GM18499 (cell line): ENCODE data around the gene MFSD6.

Experiments
- ATAC-seq: cut with Tn5 transposase; IDR thresholded peaks from one replicate; pipeline ENCODE4 v1.9.1; 2021; ENCODE audit warnings: moderate number of reproducible peaks; ENCODE audit not compliant: insufficient read depth, unreplicated experiment

Gene MFSD6

GRCh38 chr2:190524928-190525327 lies 116.8 kb downstream of the MFSD6 start:
- ATAC-seq, result no peak

DNA sequence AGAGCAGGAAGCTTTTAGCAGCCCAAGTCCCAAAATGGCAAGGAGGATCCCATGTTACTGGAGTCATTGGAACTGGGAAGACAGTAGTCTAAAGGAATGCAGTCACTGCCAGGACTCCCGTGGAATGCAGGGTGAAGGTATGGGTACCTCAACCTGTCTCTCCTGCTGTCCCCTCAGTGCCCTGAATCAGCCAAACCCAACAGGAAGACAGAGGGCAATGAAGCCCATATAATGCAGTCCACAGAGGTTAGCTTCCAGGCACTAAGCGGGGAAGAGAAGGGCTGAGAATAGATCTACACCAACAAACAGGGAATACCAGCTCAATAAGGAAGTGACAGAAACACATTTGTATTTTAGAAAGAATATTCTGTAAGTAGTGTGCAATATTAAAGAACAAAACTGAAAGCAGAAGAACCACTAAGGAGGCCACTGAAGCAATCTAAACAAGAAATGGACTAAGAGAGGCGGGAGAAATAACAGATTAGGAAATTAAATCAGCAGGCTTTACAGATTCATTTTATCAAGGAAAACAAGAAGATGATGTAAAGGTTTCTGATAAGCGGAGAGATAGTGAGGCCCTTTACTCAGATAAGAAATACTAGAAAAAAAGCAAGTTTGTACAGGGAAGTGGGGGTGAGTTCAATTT lies 118.1 kb downstream of the MFSD6 start:
- ATAC-seq, result no peak

GRCh38 chr2:190527214-190527613 lies 119.1 kb downstream of the MFSD6 start:
- no peak for ATAC-seq

DNA sequence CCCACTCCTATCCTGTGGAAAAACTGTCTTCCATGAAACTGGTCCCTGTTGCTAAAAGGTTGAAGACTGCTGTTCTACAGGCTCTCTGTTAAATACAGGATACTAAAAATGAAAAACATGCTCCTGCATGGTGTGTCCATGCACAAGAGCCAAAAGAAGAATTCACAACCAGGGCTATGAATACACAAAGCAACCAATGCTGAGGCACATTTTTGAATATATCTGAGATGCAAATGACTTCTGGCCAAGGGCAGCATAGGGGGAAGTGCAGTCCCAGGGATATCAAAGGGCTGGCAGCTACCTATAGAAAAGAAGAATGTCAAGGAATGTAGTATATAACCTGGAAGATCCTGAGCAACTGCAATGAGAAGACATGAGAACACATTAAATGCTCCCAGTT lies 119.8 kb downstream of the MFSD6 start:
- no peak for ATAC-seq

DNA sequence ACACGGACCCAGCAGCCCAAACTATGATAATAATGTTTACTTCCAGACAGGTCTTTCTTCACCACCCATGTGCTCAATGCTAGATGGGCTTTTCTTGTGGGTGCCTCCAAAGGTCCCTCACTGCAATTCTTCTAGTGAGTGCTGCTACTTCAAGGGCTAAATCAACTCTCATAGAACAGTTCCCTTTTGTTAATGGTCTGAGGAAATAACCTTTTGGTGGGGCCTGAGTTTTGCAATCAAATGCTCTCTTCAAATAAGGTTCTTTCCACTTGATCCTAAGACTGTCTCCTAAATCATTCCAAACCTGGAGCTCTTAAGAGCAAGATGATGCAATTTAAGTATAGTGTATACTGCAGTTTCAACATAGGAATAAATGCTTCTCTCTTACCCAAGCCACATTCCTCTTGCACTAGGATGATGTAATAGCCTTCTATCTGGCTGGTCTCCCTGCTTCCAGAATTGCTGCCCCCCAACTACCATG lies 120.4 kb downstream of the MFSD6 start:
- ATAC-seq, result no peak

DNA sequence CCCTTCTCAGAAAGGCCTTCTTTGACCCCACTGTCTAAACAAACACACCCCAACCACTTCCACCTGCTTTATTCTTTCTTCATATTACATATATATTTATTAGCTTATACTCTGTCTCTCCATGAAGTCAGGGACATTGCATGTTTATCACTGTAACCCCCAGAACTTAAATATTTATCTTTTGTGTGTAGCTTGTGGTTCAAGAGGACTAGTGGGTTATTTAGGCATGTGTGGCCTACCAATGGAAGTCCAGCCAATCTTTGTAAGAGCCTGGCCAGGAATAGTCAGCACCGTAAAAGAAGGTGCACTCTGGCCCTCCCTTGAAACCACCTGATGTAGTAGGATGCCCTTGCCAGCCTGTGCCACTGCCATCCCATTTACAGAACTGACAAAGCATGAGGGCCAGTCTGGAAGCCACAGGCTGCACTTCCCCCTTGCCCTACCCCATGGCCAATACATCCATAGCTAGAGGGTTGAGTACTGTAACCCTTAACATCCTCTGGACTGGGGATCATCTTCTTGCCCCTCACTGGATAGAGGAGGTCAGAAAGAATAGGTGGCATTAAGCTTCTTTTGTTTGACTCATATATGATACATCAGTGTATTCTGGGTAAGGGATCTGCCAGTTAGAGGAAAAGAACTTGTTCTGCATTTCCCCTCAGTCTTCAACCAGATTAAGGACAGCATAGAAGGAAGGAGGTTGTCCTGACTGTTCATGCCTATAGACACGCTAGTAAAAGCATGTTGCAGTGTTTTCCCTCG lies 121.5 kb downstream of the MFSD6 start:
- no peak for ATAC-seq

GRCh38 chr2:190530248-190530900 lies 122.2 kb downstream of the MFSD6 start:
- ATAC-seq, result no peak

GRCh38 chr2:190532581-190532980 lies 124.4 kb downstream of the MFSD6 start:
- no peak for ATAC-seq

- no peak for ATAC-seq
Measured at GRCh38 chr2:190533175-190533967, 125.2 kb downstream of the MFSD6 start.

DNA sequence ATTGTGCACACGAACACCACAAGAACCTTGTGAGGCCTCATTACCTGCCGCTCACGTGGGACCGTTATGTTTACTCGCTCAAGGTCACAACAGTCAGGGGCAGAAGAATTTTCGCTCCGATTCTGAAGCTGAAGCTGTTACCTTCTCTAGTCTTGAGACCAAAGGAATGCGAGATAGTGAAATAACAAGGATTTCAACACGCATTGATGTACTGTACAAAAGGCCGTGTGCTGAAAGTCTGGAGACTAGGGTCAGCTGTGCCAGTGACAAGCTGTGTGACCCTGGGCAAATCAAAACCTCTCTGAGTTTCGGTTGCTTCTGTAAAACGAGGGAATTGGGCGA lies 125.8 kb downstream of the MFSD6 start:
- ATAC-seq, result no peak

DNA sequence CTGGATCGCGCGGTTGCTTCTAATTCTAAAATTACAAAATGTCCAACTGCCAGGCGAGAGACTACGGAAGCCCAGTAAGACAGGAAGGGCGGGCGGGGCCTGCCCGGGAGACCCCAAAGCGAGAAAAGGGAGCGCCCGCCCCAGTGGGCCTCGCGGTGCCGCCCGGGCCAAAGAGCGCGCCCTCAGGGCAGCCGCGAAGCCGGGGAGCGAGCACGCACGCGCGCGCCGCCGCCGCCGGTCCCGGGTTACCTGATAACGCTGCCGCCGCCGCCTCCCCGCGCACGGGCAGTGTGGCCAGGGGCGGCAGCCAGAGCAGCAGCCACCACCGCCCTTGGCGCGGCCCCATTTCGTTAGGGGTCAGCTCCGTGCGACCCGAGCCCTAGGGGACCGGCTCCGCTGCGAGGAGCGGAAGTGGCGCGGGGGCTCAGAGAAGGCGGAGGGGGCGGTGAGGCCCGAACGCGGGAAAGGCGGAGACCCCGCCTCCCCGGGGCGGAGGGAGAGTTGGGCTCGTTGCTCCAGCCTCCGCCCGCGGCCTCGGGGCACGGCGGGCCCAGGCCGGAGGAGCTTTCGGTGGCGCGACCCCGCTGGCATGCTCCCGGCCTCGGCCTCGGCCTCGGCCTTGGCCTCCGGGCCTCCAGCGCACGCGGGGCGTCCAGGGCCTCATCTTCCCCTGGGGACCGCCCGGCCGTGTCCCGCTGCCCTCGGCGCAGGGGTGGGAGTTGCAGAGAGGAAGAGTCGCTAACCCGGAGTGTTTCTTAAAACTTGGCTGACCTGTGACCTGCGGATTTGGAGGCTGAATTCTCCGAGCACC lies 126.4 kb downstream of the MFSD6 start, which contains the start of gene NEMP2:
Gene NEMP2 (minus strand): TSS at position 413 of the 811 bp plus-strand sequence. CDS start 67 bp downstream, at position 346.
- peak; percentile 38 for ATAC-seq

- ATAC-seq, result no peak
Measured at GRCh38 chr2:190535121-190535439, 126.9 kb downstream of the MFSD6 start.

- no peak for ATAC-seq
Measured at GRCh38 chr2:190535586-190535985, 127.4 kb downstream of the MFSD6 start.

- no peak for ATAC-seq
Measured at GRCh38 chr2:190537765-190538164, 129.6 kb downstream of the MFSD6 start.

DNA sequence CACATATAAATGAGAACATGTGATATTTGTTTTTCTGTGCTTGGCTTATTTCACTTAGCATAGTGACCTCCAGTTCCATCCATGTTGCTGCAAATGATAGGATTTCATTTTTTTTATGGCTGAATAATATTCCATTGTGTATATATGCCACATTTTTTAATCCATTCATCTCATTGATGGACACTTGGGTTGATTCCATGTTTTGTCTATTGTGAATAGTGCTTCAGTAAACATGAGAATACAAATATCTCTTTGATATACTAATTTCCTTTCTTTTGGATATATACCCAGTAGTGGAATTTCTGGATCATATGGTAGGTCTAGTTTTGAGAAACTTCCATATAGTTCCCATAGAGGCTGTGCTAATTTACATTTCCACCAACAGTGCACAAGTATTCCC lies 130.0 kb downstream of the MFSD6 start:
- no peak for ATAC-seq

DNA sequence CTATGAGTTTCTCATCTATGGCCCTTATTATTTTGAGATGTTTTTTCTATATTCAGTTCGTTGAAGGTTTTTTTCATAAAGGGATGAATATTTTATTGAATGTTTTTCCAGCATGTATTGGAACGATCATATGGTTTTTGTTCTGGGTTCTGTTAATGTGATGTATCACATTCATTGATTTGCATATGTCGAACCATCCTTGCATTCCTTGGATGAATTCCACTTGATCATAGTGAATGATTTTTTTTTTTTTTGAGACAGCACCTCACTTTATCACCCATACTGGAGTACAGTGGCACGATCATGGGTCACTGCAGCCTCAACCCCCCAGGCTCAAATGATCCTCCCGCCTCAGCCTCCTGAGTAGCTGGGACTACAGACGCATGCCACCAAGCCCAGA lies 131.9 kb downstream of the MFSD6 start:
- ATAC-seq, result no peak

GRCh38 chr2:190545093-190545492 lies 136.9 kb downstream of the MFSD6 start:
- ATAC-seq, result no peak

GRCh38 chr2:190545555-190546385 lies 137.6 kb downstream of the MFSD6 start:
- no peak for ATAC-seq

- no peak for ATAC-seq
Measured at GRCh38 chr2:190546734-190547133, 138.6 kb downstream of the MFSD6 start.
